ENCODE data around the gene PRM1.

- TF ChIP-seq RAD21 (conservative IDR thresholded peaks at IDR 0.05 in 1 of 2, IDR thresholded peaks at IDR 0.05 in 1 of 2): no peak
- no peak for TF ChIP-seq SMC3 (IDR thresholded peaks at IDR 0.05)
- TF ChIP-seq ESRRA (IDR thresholded peaks at IDR 0.05; ENCODE audit: borderline replicate concordance, low read length): no peak
- TF ChIP-seq REST (IDR thresholded peaks at IDR 0.05): no peak
- TF ChIP-seq SREBF2 (IDR thresholded peaks at IDR 0.05): no peak
- TF ChIP-seq EP300 (IDR thresholded peaks at IDR 0.05): no peak
- no peak for TF ChIP-seq MAX (IDR thresholded peaks at IDR 0.05)
- no peak for TF ChIP-seq CHD4 (IDR thresholded peaks at IDR 0.05; ENCODE audit: borderline replicate concordance)
- no peak for TF ChIP-seq CTCF (IDR thresholded peaks at IDR 0.05)
Observed at GRCh38 chr16:11233727-11234376, 47.3 kb downstream of the PRM1 start.
